Muscle layer of colon (tissue), 2 donors: Measurements from ENCODE around the gene KRTAP21-2.

ENCODE experiments used
- H3K27ac ChIP-seq: one replicate; pipeline ENCODE4 v1.7.0; 2013; ENCODE audit warnings: low read depth, mild to moderate bottlenecking, low read length, moderate library complexity
- H3K27me3 ChIP-seq, 2 donors: one replicate each; pipeline ENCODE4 v1.7.0; 2013; ENCODE audit warnings: low read length in 2 of 2, mild to moderate bottlenecking in 2 of 2; ENCODE audit not compliant: insufficient read depth in 2 of 2, control insufficient read depth in 1 of 2
- H3K36me3 ChIP-seq: one replicate; pipeline ENCODE4 v1.7.0; 2013; ENCODE audit warnings: mild to moderate bottlenecking, low read length; ENCODE audit not compliant: insufficient read depth
- H3K4me1 ChIP-seq: one replicate; pipeline ENCODE4 v1.7.0; 2013; ENCODE audit warnings: mild to moderate bottlenecking, low read length; ENCODE audit not compliant: insufficient read depth
- H3K4me3 ChIP-seq, 2 donors: one replicate each; pipeline ENCODE4 v1.7.0; 2013; ENCODE audit warnings: low read length in 2 of 2, low read depth in 1 of 2, mild to moderate bottlenecking in 1 of 2, moderate library complexity in 1 of 2
- H3K9ac ChIP-seq: one replicate; pipeline ENCODE4 v1.7.0; 2013; ENCODE audit warnings: low read length
- H3K9me3 ChIP-seq: one replicate; pipeline ENCODE4 v1.7.0; 2013; ENCODE audit warnings: mild to moderate bottlenecking, low read length
- donor health status: abdominal sarcoma.
- donor health status: Adenocarcinoma of cecum.

KRTAP21-2 gene

DNA sequence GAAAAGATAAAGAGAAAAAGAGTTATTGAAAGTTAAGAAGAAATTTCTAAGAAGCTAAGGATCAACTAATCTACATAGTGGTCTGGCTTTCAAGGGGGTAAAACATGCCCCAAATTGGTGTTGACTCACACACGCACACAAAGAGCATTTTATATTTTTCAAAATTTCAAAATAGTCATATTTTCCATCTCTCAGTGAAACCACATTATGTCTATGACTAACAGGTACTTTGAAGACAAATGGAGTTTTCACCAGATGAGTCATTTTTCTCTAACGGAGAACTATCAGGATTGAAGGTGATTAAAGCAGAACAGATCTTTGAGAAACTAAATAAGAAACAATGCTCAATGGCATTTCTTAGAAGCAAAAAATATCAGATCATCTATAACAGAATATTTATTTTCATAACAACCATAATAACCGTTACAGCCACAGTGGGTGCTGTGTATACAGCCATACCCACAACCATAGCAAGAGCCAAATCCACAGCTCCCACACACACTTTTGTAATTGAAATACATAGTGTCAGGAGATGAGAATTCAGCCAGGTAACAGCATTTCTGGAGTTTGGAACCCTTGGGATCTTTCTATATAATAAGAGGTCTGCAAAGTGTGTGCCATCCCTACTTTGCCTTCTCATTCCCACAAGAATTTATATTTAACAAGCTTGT, 28.7 kb downstream of the KRTAP21-2 start, which contains the start of gene KRTAP21-3:
TSS of gene KRTAP21-3 (minus strand) at position 539 of the 671 bp plus-strand sequence. CDS start at position 521, 18 bp downstream.
- H3K36me3 ChIP-seq: no peaks in the 10 kb centered on the region
- no peaks in the 10 kb centered on the region for H3K9me3 ChIP-seq
- no peak within 1 kb of the TSS for H3K27ac ChIP-seq
- no peak within 1 kb of the TSS for H3K4me3 ChIP-seq
- no peak within 1 kb of the TSS for H3K9ac ChIP-seq
- no peaks in the 10 kb centered on the region for H3K27me3 ChIP-seq
- no peaks in the 10 kb centered on the region for H3K4me1 ChIP-seq

DNA sequence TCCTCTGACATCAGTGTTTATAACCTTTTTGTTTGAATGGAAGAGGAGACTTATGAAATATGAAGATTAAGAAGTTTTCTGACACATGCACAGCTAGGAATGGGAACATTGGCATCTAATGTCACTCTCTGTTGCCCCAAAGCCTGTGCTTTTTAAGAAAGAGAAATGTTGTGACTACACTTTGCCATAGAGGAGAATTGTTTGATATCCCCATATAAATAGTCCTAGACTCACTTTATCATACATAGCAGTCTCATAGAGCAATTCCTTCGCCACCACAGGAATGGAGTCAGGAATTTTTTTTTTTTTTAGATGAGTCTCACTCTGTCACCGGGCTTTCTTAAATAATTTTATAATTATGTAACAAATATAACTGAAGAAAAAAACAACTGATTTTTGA, 30.0 kb downstream of the KRTAP21-2 start:
- Histone ChIP-seq H3K27ac (no peak overlapping the region), H3K4me3 (no peak overlapping the region), H3K9ac (no peak overlapping the region), H3K27me3 (no peaks in the 10 kb centered on the region), H3K9me3 (no peaks in the 10 kb centered on the region), H3K4me1 (no peaks in the 10 kb centered on the region), H3K36me3 (no peaks in the 10 kb centered on the region)

DNA sequence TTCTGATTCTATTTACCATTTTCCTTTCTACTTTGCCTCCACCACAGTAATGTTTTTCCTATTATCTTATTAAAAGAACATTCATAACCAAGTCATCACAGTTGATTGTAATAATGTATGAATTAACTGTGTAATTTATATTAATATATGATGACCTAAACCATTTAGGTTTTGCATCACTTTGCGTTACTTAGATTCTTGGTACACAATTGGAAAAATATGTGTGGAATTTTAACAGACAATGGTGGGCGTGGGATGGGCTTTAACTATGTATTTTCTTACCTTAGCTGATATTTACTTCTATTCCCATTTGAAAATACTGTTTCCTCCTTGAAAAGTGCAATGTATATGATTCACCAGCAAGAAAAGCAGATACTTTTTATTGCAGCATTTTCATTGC, 32.1 kb downstream of the KRTAP21-2 start:
- Histone ChIP-seq H3K27ac (no peak overlapping the region), H3K36me3 (no peaks in the 10 kb centered on the region), H3K27me3 (no peaks in the 10 kb centered on the region), H3K4me3 (no peak overlapping the region), H3K4me1 (no peaks in the 10 kb centered on the region), H3K9ac (no peak overlapping the region), H3K9me3 (no peaks in the 10 kb centered on the region)

DNA sequence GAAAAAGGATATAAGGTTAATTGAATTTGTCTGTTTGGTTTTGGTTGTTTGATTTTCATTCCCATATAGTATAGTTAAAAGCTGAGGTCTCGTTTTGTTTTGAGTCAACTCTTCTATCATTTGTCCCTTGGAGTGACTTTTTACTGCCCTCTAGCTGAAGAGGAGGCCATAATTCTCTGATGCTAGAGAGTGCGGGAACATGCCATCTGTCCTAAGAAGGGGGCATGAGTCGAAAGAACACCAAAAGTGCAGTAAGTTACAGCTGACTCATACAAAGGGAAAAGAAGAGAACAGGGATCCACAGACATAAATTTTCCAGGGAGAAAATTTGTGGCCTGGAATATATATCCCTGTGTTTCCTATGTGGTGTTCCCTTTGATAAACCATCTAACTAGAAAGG, 32.6 kb downstream of the KRTAP21-2 start:
- Histone ChIP-seq H3K27me3 (no peaks in the 10 kb centered on the region), H3K36me3 (no peaks in the 10 kb centered on the region), H3K4me1 (no peaks in the 10 kb centered on the region), H3K27ac (no peak overlapping the region), H3K9ac (no peak overlapping the region), H3K9me3 (no peaks in the 10 kb centered on the region), H3K4me3 (no peak overlapping the region)

DNA sequence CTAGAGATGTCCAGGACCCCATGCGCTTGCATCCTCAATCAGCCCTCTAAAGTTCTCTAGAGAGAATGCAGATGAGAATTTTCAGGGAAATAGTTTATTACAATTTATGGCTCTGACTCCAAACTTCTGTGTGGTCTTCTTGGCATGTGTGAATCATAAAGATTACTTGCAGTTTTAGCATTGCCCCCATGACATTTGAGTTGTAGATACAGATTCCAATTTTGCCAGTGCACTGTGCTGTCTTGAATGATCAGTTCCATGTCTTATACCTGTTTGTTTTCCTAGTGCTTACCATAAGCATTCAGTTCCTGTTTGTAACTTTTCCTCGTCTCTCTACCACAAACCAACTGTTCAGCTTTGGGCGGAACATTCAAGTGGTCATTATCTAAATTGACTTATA, 33.3 kb downstream of the KRTAP21-2 start:
- Histone ChIP-seq H3K36me3 (no peaks in the 10 kb centered on the region), H3K4me3 (no peak overlapping the region), H3K4me1 (no peaks in the 10 kb centered on the region), H3K27me3 (no peaks in the 10 kb centered on the region), H3K27ac (no peak overlapping the region), H3K9me3 (no peaks in the 10 kb centered on the region), H3K9ac (no peak overlapping the region)

DNA sequence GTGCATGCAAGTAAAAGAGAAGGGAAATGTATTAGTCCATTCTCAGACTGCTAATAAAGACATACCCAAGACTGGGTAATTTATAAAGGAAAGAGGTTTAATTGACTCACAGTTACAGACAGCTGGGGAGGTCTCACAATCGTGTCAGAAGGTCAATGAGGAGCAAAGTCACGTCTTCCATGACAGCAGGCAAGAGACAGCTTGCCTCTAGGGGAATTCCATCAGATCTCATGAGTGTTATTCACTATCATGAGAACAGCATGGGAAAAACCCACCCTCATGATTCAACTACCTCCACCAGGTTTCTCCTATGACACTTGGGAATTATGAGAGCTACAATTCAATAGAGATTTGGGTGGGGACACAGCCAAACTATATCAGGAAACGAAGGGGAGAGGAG, 36.6 kb downstream of the KRTAP21-2 start:
- H3K9me3 ChIP-seq: no peaks in the 10 kb centered on the region
- H3K9ac ChIP-seq: no peak overlapping the region
- no peak overlapping the region for H3K4me3 ChIP-seq
- no peaks in the 10 kb centered on the region for H3K36me3 ChIP-seq
- no peaks in the 10 kb centered on the region for H3K27me3 ChIP-seq
- H3K27ac ChIP-seq: no peak overlapping the region
- no peaks in the 10 kb centered on the region for H3K4me1 ChIP-seq

DNA sequence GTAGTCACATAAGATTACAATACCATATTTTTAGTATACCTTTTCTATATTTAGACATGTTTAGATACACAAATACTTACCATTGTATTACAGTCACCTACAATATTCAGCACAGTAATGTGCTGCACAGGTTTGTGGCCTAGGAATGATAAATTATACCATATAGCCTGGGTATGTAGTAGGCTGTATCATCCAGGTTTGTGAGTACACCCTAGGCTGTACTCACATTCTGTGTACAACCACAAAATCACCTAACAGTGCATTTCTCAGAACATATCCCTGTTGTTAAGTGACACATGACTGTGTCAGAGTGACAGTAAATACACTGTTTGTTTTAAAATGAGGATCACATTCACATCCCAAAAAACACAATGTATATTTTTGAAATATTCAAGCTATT, 39.6 kb downstream of the KRTAP21-2 start:
- Histone ChIP-seq H3K36me3 (no peaks in the 10 kb centered on the region), H3K4me1 (no peaks in the 10 kb centered on the region), H3K9me3 (no peaks in the 10 kb centered on the region)

More for the DNA sequence above, 39.6 kb downstream of the KRTAP21-2 start:
- no peak overlapping the region for H3K27ac ChIP-seq
- no peaks in the 10 kb centered on the region for H3K27me3 ChIP-seq
- no peak overlapping the region for H3K9ac ChIP-seq
- no peak overlapping the region for H3K4me3 ChIP-seq
